ENCODE measurements around the gene CACNA1C.

- no peak for TF ChIP-seq CTCF (IDR thresholded peaks at IDR 0.05; ENCODE audit: low read depth, low read length, poor library complexity, severe bottlenecking)
- no peak for TF ChIP-seq EZH2phosphoT487 (IDR thresholded peaks at IDR 0.05; ENCODE audit: borderline replicate concordance, low read length)
Measured at GRCh38 chr12:2413999-2414792, 361.4 kb downstream of the CACNA1C start.

Data from DOHH2 (cell line).